BJ (cell line): Measurements from ENCODE around the gene MOV10L1. TPM values are rescaled to one million over a fixed set of nuclear protein-coding genes. Genes with fewer than 3 reads are reported as not detected.

Experiments
- CTCF ChIA-PET: fragments of 350-600 bp; formaldehyde crosslinking; extraction: SDS; loops from one replicate; lab custom pipeline; 2021; ENCODE audit warnings: antibody characterized with exemption, inconsistent platforms; lab: Yijun Ruan, JAX
- POLR2A ChIA-PET: fragments of 300-600 bp; sonication (Branson Sonifier 250); formaldehyde crosslinking; extraction: SDS; loops from one replicate; lab custom pipeline; 2021; ENCODE audit warnings: antibody characterized with exemption; lab: Charles Lee
- DNase-seq: peaks from one replicate; pipeline ENCODE4 v3.0.0-alpha.2; 2011; ENCODE audit warnings: low read depth
- H3K27me3 ChIP-seq: 2 replicates; pipeline ENCODE4 v1.6.0; 2011; ENCODE audit warnings: low read length; ENCODE audit not compliant: control insufficient read depth, insufficient read depth
- H3K36me3 ChIP-seq: 2 replicates; pipeline ENCODE4 v1.5.1; 2011; ENCODE audit warnings: low read length; ENCODE audit not compliant: control insufficient read depth, insufficient read depth
- H3K4me3 ChIP-seq: 2 replicates; pipeline ENCODE4 v1.5.1; 2011; ENCODE audit warnings: low read depth, mild to moderate bottlenecking, control low read depth, low read length
- CTCF ChIP-seq: IDR thresholded peaks from 2 replicates; pipeline ENCODE4 v1.5.1; 2011; ENCODE audit warnings: low read depth, mild to moderate bottlenecking, control low read depth, inconsistent platforms, low read length, moderate library complexity; ENCODE audit not compliant: insufficient read depth
- polyA minus RNA-seq: library from RNA; depleted of rRNA, polyadenylated mRNA; stranded (reverse); fragments of >200 nt; gene quantifications from 2 replicates; pipeline ENCODE4 v1.2.3, GENCODE V29; 2011; rRNA and poly(A)+ RNA removed
- polyA plus RNA-seq: library from polyadenylated mRNA; depleted of rRNA; stranded (reverse); fragments of >200 nt; gene quantifications from 2 replicates; pipeline ENCODE4 v1.2.3, GENCODE V29; 2011; rRNA removed

Gene MOV10L1
- 5.8 and 6.6 TPM in 2 replicates for polyA plus RNA-seq
- polyA minus RNA-seq = 3.2 and 3.8 TPM in 2 replicates

- Histone ChIP-seq H3K27me3 (peaks cover 3% of the 10 kb centered on the region), H3K36me3 (no peaks in the 10 kb centered on the region), H3K4me3 (no peak within 1 kb of the TSS)
- no peak for TF ChIP-seq CTCF
- DNase-seq = no peak
- POLR2A ChIA-PET = no interaction called here
- CTCF ChIA-PET = interaction anchor here (1.1 kb wide), 1 partner anchor 9 kb away, joined by 4 read pairs; no protein-coding TSS in a partner anchor
These were observed at the start of gene MOV10L1 for GRCh38 chr22:50089682-50090411. MOV10L1 (plus strand) TSS chr22:50090006; CDS start chr22:50090089, 83 bp downstream.

DNA sequence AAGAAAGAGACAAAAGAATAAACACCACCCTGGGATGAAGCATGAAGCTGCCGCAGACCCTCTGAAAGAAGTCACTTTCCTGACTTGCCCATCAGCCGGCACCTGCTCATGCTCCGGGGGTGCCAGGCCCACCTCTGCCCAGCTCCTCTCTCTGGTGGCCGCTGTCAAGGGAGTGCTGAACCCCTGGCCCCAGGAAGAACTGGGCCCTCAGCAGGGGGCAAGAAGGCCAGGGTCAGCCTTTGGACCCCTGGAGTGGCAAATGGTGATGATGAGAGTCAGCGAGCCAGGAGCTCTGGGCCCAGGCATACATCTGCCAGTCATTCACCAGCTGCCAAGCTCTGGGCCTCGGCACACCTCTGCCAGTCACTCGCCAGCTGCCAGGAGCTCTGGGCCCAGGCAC is 49.1 kb upstream of the MOV10L1 start:
- H3K27me3 ChIP-seq = no peaks in the 10 kb centered on the region
- no peak overlapping the region for H3K4me3 ChIP-seq
- no peaks in the 10 kb centered on the region for H3K36me3 ChIP-seq
- no peak for TF ChIP-seq CTCF
- CTCF ChIA-PET = interaction anchor here (1.1 kb wide), 1 partner anchor 10 kb away, joined by 3 read pairs; no protein-coding TSS in a partner anchor
- DNase-seq = no peak
- POLR2A ChIA-PET = no interaction called here

GRCh38 chr22:50041361-50042065 is 48.3 kb upstream of the MOV10L1 start:
- POLR2A ChIA-PET = no interaction called here

GRCh38 chr22:50044485-50045118 is 45.2 kb upstream of the MOV10L1 start:
- H3K27me3 ChIP-seq = no peaks in the 10 kb centered on the region
- no peak for TF ChIP-seq CTCF
- no peak for DNase-seq
- no peak overlapping the region for H3K4me3 ChIP-seq
- ChIA-PET CTCF (no interaction called here), POLR2A (no interaction called here)
- no peaks in the 10 kb centered on the region for H3K36me3 ChIP-seq

More at GRCh38 chr22:50041361-50042065, 48.3 kb upstream of the MOV10L1 start:
- CTCF ChIA-PET = interaction anchor here (1.1 kb wide), 1 partner anchor 11 kb away, joined by 3 read pairs; no protein-coding TSS in a partner anchor
- H3K27me3 ChIP-seq = no peaks in the 10 kb centered on the region
- DNase-seq = no peak
- no peak for TF ChIP-seq CTCF
- H3K4me3 ChIP-seq = no peak overlapping the region
- no peaks in the 10 kb centered on the region for H3K36me3 ChIP-seq
